ENCODE data around the gene LRRC70.

Gene LRRC70, protein sequence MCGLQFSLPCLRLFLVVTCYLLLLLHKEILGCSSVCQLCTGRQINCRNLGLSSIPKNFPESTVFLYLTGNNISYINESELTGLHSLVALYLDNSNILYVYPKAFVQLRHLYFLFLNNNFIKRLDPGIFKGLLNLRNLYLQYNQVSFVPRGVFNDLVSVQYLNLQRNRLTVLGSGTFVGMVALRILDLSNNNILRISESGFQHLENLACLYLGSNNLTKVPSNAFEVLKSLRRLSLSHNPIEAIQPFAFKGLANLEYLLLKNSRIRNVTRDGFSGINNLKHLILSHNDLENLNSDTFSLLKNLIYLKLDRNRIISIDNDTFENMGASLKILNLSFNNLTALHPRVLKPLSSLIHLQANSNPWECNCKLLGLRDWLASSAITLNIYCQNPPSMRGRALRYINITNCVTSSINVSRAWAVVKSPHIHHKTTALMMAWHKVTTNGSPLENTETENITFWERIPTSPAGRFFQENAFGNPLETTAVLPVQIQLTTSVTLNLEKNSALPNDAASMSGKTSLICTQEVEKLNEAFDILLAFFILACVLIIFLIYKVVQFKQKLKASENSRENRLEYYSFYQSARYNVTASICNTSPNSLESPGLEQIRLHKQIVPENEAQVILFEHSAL

DNA sequence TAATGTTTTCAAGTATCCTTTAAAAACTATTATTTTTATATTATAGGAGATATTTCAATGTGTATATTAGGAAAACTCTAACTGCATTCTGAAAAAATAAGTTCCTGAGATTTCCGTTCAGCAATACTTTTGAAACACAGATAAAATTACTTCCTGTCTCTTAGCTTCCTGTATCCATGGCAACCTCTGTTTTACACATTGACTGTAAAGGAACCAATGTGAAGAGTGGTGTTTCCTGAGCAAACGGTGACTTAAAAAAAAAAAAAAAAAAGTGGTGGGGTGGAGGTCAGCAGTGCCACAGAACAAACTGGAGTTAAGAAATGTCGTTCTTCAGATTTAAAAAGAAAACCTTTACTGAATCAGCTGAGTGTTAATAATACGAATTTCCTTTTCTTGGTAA lies at the start of gene LRRC70:
Gene LRRC70 (plus strand): TSS at position 280 of the 400 bp plus-strand sequence. CDS start 620 bp downstream, outside the sequence.
- no peak within 1 kb of the TSS for H2AFZ ChIP-seq (ENCODE audit: low read length)
- H3K9me2 ChIP-seq (replicated peaks; ENCODE audit: low read depth, low read length): no peaks in the 10 kb centered on the region
- no peak for TF ChIP-seq EZH2phosphoT487 (IDR thresholded peaks at IDR 0.05; ENCODE audit: borderline replicate concordance)
- TF ChIP-seq, protein P1, sequence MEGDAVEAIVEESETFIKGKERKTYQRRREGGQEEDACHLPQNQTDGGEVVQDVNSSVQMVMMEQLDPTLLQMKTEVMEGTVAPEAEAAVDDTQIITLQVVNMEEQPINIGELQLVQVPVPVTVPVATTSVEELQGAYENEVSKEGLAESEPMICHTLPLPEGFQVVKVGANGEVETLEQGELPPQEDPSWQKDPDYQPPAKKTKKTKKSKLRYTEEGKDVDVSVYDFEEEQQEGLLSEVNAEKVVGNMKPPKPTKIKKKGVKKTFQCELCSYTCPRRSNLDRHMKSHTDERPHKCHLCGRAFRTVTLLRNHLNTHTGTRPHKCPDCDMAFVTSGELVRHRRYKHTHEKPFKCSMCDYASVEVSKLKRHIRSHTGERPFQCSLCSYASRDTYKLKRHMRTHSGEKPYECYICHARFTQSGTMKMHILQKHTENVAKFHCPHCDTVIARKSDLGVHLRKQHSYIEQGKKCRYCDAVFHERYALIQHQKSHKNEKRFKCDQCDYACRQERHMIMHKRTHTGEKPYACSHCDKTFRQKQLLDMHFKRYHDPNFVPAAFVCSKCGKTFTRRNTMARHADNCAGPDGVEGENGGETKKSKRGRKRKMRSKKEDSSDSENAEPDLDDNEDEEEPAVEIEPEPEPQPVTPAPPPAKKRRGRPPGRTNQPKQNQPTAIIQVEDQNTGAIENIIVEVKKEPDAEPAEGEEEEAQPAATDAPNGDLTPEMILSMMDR (conservative IDR thresholded peaks at IDR 0.05; ENCODE audit: low read length): no peak
- no peaks in the 10 kb centered on the region for H3K27me3 ChIP-seq (ENCODE audit: insufficient read depth, low read length, poor library complexity, severe bottlenecking)
- peak within 1 kb of the TSS; percentile 86 for H3K9ac ChIP-seq (ENCODE audit: low read depth, low read length, poor library complexity, severe bottlenecking)
- H4K20me1 ChIP-seq (ENCODE audit: insufficient read depth, low read length, poor library complexity, severe bottlenecking): peaks cover 5% of the 10 kb centered on the region
- peak within 1 kb of the TSS; percentile 79 for H3K4me2 ChIP-seq (ENCODE audit: low read depth, low read length, poor library complexity, severe bottlenecking)
- H3K79me2 ChIP-seq (ENCODE audit: insufficient read depth, low read length): peaks cover 54% of the 10 kb centered on the region
- H3K36me3 ChIP-seq (ENCODE audit: insufficient read depth, low read length): no peaks in the 10 kb centered on the region
- H3K9me3 ChIP-seq (ENCODE audit: insufficient read depth, low read depth, low read length): no peaks in the 10 kb centered on the region
- H3F3A ChIP-seq (ENCODE audit: low read depth): no peaks in the 10 kb centered on the region
- peaks cover 78% of the 10 kb centered on the region for H3K4me1 ChIP-seq (ENCODE audit: insufficient read depth, low read length, poor library complexity, severe bottlenecking)
- peak within 1 kb of the TSS; percentile 78 for H3K4me3 ChIP-seq (ENCODE audit: low read length, poor library complexity, severe bottlenecking)

DNA sequence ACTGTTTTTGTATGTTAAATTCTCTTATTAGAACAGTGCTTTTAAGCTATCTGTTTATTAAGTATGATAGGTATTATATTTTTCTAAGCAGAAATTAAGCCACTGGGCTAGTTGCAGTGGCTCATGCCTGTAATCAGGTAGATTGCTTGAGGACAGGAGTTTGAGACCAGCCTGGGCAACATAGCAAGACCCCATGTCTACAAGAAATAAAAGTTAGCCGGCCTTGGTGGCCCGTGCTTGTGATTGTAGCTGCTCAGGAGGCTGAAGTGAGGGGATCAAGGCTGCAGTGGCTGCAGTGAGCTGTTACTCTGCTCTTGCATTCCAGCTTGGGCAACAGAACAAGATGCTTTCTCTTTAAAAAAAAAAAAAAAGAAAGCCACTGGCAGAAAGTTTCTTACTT lies 45.0 kb upstream of the LRRC70 start:
- Histone ChIP-seq H3F3A (ENCODE audit: low read depth) (no peaks in the 10 kb centered on the region), H4K20me1 (ENCODE audit: insufficient read depth, low read length, poor library complexity, severe bottlenecking) (no peaks in the 10 kb centered on the region)

DNA sequence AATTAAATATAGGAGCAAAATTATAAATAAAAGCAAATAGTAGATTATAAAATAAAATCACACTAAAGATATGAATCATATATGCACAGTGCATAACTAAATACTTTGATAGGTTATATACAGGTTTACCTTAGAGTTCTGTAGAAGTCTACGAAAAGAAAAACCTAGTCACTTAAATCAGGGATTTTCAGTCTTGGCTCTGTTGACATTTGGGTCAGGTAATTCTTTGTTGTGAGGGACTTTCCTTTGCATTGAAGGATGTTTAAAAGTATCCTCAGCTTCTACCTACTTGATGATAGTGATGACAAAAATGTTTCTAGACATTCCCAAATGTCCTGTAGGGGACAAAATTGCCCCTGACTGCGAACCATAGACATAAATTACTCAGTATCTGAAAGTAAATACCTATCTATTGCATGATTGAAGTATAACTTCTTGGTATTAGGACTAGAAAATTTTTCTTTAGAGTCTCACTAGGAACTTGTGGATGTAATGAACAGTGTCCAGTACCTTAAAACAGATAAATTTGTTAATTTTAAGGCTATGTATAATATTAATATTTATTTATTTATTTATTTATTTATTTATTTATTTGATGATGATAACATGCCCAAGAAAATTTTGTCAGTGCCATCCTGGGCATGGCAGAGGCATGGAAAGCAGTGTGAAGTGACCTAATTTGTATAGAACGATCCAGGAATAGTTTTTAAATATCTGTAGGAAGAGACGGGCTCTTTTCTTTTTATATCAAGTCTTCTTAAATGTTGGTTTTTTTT lies 44.0 kb upstream of the LRRC70 start:
- TF ChIP-seq, protein P1 (conservative IDR thresholded peaks at IDR 0.05; ENCODE audit: low read length): no peak
- H3K4me1 ChIP-seq (ENCODE audit: insufficient read depth, low read length, poor library complexity, severe bottlenecking): no peaks in the 10 kb centered on the region
- H3K4me3 ChIP-seq (ENCODE audit: low read length, poor library complexity, severe bottlenecking): no peak overlapping the region
- no peaks in the 10 kb centered on the region for H3K9me2 ChIP-seq (replicated peaks; ENCODE audit: low read depth, low read length)
- no peaks in the 10 kb centered on the region for H3F3A ChIP-seq (ENCODE audit: low read depth)
- no peaks in the 10 kb centered on the region for H3K79me2 ChIP-seq (ENCODE audit: insufficient read depth, low read length)
- no peaks in the 10 kb centered on the region for H3K27me3 ChIP-seq (ENCODE audit: insufficient read depth, low read length, poor library complexity, severe bottlenecking)
- no peak overlapping the region for H3K9ac ChIP-seq (ENCODE audit: low read depth, low read length, poor library complexity, severe bottlenecking)
- no peak overlapping the region for H3K4me2 ChIP-seq (ENCODE audit: low read depth, low read length, poor library complexity, severe bottlenecking)
- no peaks in the 10 kb centered on the region for H3K9me3 ChIP-seq (ENCODE audit: insufficient read depth, low read depth, low read length)
- H3K36me3 ChIP-seq (ENCODE audit: insufficient read depth, low read length): peaks cover 27% of the 10 kb centered on the region; the same call in 1 of the 2 replicates
- no peak overlapping the region for H2AFZ ChIP-seq (ENCODE audit: low read length)
- H4K20me1 ChIP-seq (ENCODE audit: insufficient read depth, low read length, poor library complexity, severe bottlenecking): no peaks in the 10 kb centered on the region

More for the DNA sequence above, 45.0 kb upstream of the LRRC70 start:
- Histone ChIP-seq H3K4me1 (ENCODE audit: insufficient read depth, low read length, poor library complexity, severe bottlenecking) (no peaks in the 10 kb centered on the region), H3K9me3 (ENCODE audit: insufficient read depth, low read depth, low read length) (no peaks in the 10 kb centered on the region), H3K36me3 (ENCODE audit: insufficient read depth, low read length) (peaks cover 24% of the 10 kb centered on the region; the same call in 1 of the 2 replicates), H3K9ac (ENCODE audit: low read depth, low read length, poor library complexity, severe bottlenecking) (no peak overlapping the region), H3K4me3 (ENCODE audit: low read length, poor library complexity, severe bottlenecking) (no peak overlapping the region), H3K4me2 (ENCODE audit: low read depth, low read length, poor library complexity, severe bottlenecking) (no peak overlapping the region), H3K79me2 (ENCODE audit: insufficient read depth, low read length) (no peaks in the 10 kb centered on the region), H2AFZ (ENCODE audit: low read length) (no peak overlapping the region), H3K27me3 (ENCODE audit: insufficient read depth, low read length, poor library complexity, severe bottlenecking) (no peaks in the 10 kb centered on the region), H3K9me2 (replicated peaks; ENCODE audit: low read depth, low read length) (no peaks in the 10 kb centered on the region)
- TF ChIP-seq EZH2phosphoT487 (IDR thresholded peaks at IDR 0.05; ENCODE audit: borderline replicate concordance): no peak
- TF ChIP-seq, protein P1 (conservative IDR thresholded peaks at IDR 0.05; ENCODE audit: low read length): no peak
